Tongue (tissue), 2 donors: Measurements from ENCODE around the gene ACVR1B. TPM values are rescaled to one million over a fixed set of nuclear protein-coding genes. Genes with fewer than 3 reads are reported as not detected.

Experiments used
- DNase-seq: peaks from one replicate; pipeline ENCODE4 v3.0.0-alpha.2; 2015
- total RNA-seq: library from RNA; depleted of rRNA; stranded (reverse); fragments of >200 nt; gene quantifications from one replicate; pipeline ENCODE4 v1.2.3, GENCODE V29; 2014

ACVR1B gene
- total RNA-seq, 1 donor from 2014 or later, result 19.8 TPM

DNA sequence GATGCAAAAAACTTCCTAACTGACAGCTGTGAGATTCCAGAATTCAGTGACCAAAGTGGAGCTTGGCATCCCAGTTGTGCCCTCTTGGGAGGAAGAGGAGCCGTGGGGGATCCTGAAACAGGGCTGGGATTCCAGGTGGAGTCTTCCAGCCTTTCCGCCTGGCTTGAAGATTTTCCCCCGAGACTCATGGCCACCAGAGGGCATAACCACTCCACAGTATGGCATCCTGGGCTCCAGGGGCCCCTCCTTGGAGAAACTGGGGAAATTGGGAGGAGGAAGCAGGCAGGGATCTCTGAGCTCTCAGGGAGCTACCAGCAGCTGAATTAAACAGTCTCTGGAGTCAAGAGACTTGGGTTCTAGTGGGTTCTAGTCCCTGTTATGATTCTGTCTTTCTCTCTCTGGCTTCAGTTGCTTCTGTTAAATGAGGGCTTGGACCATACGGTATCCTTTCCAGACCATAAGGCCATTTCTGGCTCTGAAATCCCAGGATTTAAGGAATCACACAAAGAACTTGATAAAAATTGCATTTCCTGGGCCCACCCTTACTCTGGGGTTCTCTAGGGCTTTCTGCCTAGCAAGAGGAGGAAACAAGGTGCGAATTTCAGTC, 52.6 kb downstream of the ACVR1B start:
- DNase-seq, result peak; percentile 69

DNA sequence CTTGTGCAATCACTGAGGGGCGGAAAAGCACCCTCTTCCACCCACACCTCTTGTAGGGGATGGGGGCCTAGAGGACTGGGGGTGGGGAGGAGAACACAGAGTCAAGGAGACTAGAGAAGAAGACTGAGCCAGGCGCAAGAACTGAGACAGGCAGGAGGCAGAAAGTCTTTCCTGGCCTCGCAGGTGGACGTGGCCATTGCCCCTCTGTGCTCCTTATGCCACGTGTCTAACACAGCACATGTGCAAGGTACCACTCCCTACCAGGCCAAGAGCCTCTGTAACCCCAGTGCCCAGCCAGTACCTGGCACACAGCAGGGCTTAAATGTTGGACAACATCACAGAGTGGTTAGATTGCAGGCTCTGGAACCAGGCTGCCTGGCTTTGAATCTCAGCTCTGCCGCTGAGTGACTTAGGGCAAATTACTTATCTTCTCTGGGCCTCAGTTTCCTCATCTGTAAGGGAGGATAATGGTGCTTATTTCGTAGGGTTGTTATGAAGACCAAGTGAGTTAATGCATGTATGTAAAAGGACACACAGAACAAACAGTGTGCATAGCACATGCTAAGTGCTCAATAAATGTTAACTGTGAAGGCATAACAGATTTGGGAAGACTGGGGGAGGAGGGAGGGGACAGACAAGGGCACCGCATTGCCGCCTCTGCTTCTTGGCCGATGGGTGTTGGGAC, 53.9 kb downstream of the ACVR1B start:
- DNase-seq, result no peak

DNA sequence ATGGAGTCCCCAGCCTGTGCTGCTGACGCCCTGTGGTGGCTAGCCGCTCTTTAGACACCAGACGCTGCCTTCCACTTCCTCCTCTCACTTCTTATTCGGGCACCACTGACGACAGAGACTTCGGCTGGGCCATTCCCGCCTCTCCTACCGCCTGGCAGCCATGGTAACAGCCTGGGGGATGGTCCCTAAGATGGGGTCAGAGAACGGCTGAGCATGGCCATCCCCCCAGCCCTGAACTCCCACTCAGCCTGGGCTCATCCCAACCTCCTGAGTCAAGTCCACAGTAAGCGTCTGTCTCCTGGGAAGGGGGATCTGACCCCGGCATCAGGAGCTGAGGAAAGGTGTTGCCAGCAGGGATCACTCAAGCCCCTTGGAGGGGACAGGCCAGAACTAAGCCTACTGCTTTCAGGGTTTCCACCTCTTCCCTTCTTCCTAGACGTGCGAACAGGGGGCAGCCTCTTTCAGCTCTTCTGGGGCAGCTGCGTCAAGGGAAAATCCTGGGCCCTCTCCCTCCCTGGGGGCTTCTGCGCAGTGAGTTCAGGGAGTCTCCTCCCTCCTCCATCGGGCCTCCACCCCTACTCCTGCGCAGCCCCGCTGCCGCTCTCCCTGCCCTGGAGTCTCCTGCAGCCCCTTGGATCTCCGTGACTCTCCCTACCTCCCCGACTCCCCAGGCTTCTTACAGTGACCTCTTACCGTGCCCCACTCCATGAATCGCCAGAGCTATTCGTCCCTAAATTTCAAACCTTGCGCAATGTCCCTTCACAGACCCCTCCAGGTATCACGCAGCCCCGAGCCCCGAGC, 54.6 kb downstream of the ACVR1B start:
- DNase-seq, result peak; percentile 48

DNA sequence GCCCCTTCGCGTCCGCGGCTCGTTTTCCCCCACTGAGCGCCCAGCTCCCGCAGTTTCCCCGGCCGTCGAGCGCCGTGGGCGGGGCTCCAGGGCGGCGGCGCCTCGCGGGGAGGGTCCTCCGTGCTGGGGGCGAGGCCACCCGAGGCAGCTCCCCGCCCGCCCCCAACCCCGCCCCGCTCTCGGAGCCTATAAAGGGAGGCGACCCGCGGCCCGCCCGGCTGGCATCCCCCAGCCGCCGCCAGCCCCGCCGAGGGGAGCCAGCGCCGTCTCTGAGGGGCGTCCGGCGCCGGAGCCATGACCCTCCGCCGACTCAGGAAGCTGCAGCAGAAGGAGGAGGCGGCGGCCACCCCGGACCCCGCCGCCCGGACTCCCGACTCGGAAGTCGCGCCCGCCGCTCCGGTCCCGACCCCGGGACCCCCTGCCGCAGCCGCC, 55.2 kb downstream of the ACVR1B start, which contains the start of gene TAMALIN:
Gene TAMALIN, plus strand, starts transcription at position 221 of the 432 bp plus-strand sequence. Its CDS starts 74 bp downstream, at position 295.
- DNase-seq, result peak; percentile 90

DNA sequence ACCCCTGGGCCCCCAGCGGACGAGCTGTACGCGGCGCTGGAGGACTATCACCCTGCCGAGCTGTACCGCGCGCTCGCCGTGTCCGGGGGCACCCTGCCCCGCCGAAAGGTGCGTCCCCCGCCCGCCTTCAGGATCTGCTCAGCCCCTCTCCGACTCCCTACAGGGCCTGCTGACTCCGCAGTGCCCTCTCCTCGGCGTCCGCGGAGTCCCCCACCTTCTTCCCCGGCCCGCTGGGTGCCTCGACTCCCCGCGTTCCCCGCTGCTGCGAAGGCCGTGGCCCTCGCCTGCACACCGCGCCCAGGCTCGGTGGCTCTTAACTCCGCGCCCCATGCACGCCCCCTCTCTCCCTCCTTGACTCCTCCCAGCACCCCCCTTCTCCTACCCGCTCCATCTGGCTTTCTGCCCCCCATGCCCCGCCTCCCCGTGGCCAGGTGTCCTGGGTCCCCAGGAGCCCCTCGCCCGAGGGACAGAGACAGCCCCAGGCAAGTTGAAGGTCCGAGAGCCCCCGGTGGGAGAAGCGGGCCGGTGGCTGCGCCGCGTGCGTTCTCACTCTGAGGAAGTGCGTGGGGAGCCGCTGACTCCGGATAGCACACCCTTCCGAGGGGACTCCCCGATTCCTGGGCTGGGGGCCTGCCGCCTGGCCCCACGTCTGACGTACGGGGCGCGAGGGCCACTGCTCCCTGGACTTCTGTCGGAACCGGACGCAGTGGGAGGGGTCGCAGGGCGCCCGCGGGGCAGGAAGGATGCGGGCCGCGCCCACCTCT, 55.8 kb downstream of the ACVR1B start:
- DNase-seq, result peak; percentile 74

DNA sequence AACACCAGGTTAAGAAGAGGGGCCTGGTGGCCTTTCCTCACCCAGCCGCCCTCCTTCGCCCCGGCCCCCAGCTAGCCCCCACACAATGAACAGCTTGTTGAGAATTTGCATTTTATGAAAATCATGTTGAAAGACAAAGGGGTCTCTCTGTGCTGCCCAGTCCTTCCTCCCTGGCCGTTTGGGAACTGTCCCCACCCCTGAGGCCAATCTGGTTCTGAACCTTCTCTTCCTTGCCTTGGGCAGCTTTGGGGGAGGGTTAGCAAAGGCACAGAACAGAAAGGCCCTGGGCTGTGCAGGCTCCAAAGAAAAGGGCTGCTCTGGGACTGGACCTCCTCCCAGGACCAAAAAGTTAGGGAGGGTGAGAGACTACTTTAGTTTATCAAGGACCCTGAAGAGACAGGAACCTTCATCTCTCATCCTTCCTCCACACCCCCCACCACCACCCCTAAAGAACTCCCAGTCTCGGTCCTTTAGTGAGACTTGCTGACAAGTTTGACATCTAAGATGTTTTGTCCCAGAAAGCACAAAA, 56.5 kb downstream of the ACVR1B start:
- no peak for DNase-seq

DNA sequence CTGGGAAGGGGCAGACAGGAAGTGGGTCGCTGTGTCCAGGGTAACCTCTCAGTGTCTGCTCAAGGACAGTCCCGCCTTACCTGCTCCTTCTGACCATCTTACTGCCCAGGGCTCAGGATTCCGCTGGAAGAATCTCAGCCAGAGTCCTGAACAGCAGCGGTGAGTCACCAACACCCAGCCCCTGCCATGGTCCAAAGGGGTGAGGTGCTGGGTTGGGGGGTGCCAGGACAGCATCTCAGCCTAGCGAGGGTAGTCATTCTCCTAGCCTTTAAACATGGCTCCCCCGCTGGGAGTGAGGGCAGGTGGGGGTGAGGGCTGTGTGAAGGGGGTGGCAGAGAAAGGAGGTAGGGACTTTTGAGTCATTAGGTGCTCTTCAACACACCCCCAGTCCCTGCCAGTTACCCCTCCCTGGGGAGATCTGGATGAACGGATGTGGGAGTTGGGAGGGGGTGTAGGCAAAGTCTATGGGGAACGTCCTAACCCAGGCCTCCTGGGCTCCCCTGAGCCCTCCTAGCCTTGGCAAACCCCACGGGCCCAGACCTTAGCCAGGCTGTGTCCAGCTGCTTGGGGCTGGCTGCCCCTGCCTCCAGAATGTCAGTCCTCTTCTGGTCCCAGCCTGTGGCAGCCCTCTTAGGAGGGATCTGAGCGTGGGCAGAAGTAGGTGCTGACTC, 57.7 kb downstream of the ACVR1B start:
- DNase-seq, result no peak

DNA sequence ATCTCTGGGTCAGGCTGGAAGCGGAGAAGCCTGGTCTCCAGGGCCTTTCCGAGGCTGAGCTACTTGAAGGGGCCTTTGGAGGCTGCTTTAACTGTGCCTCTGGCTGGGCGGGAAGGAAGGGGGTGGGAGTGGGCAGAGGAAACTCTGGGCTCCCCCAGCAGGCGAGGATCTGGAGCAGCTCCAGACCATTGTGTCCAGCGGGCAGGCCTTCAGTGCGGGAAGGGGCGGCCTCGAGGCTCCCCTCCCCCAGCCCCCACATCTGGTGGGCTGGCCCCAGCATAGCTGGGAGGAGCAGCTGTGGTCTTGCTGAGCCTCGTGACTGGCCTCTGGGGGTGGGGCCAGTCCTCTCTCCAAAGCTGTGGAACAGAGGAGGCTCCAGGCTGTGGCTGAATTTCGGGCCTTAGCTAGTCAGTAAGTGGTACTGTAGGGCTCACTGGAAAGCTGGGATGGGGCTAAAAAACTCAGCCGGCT, 58.7 kb downstream of the ACVR1B start:
- DNase-seq, result peak; percentile 97

DNA sequence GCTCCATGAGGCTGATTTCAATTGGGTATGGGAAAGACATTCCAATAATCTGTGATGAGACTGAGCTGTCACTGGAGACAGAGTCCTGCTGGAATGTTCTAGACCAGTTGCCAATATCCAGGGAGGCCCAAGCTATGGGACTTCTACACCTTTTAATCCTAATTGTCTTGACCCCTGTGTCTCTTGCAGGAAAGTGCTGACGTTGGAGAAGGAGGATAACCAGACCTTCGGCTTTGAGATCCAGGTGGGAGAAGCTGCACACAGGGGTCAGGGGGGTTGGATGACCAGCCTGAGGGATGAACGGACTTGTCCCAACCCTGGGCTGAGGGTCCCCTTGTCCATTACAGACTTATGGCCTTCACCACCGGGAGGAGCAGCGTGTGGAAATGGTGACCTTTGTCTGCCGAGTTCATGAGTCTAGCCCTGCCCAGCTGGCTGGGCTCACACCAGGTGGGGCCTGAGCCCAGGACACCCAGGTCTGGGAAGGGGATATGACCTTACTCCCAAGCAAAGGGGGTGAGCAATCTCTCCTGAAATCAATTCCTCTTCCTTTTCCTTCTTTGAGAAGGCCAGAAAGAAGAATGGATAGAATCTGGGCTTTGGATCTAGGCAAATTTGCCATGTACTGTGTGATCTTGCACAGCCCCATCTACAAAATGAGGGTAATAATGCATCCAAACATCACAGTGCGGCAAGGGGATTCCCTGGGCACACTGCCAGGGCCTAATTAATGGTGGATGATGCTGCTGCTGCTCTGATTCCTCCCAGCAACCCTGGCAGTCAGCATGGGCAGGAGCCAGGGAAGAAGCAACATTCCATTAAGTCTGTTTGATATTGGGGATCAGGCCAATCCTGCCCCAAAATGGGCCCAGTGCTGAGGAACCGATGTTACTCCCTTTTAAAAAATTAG, 59.4 kb downstream of the ACVR1B start:
- DNase-seq, result no peak

DNA sequence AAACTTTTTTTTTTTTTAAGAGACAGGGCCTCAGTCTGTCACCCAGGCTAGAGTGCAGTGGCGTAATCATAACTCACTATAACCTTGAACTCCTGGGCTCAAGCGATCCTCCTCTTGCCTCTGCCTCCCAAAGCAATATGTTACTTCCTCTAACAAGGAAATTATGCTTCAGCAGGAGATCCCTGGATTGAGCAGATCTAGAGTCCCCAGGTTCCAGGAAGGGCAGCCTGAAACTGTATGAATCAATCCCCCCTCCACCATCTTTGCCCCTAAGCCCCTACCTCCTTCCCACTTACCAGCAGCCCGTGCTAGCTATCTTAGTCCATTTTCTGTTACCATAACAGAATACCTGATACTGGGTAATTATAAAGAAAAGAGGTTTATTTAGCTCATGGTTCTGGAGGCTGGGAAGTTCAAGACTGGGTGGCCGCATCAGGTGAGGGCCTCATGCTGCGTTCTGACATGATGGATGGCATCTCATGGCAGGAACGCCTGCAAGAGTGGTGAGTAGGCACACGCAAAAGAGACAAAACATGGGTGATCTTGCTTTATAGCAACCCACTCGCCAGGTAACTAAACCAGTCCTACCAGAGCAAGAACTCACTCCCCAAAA, 60.2 kb downstream of the ACVR1B start:
- no peak for DNase-seq

DNA sequence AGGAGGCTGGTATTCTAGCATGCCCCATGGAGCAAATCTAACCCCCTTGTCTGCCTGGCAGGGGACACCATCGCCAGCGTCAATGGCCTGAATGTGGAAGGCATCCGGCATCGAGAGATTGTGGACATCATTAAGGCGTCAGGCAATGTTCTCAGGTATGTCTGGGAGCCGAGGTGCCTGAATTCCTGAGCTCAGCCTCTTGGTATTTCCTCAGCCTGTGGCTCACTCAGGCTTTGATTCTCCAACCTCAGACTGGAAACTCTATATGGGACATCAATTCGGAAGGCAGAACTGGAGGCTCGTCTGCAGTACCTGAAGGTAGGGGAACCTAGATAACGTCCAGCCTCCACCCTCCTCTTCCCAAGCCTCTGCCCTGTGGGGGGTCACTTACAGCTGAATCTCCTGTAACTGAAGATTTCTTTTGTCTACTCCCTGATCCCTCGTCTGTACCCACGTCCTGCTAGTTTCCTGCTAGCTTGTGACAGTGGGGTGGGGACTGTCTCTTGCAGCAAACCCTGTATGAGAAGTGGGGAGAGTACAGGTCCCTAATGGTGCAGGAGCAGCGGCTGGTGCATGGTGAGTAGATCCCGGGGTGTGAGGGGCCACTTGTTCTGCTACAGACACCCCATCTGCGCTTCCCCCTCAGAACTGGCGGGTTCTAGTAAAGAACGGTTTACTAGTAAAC, 62.3 kb downstream of the ACVR1B start:
- DNase-seq, result no peak

DNA sequence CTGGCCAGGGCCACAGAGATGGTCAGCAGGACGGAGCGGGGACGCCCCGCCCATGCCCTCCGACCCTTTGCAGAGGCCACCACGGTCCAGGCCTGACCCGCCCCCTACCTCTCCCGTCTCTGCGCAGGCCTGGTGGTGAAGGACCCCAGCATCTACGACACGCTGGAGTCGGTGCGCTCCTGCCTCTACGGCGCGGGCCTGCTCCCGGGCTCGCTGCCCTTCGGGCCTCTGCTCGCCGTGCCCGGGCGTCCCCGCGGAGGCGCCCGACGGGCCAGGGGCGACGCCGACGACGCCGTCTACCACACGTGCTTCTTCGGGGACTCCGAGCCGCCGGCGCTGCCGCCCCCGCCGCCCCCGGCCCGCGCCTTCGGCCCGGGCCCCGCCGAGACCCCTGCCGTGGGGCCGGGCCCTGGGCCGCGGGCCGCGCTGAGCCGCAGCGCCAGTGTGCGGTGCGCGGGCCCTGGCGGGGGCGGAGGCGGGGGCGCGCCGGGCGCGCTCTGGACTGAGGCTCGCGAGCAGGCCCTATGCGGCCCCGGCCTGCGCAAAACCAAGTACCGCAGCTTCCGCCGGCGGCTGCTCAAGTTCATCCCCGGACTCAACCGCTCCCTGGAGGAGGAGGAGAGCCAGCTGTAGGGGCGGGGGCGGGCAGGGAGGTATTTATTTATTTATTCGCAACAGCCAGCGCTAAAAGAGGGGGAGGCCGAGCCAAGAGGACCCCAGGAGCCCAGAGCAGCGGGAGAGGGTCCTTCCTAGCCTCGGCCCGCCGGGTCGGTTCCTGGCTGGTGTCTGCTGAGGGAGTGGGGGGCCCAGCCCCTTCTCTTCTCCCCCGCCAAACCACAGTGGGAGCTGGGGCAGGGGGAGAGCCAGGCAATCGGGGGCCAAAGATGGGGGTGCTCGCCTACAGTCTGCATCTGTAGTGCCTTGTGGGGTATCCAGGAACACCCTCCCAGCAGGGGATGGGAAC, 63.4 kb downstream of the ACVR1B start:
- DNase-seq, result peak; percentile 50

DNA sequence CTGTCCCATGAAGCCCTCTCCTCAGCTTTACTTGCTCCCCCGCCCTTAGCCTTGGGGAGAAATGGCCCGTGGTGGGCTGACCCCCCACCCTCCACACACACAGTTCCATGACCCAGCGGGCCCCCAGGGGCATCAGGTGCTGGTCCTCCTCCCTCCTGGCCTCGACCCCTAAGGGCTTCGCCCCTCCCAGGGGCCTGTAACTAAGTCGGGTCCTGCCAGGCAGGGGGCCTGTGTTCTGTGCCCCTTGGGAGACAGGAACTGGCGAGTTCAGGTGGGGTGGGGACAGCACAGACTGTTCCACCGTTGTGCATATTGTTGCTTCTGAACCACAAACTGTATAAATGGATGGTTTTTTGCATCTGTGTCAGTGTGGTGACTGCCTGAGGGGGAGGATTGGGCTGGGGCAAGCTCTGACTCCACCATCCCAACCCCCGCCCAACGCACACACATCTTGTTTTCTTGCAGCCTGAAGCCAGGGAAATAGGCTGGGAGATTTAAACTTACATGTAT, 64.1 kb downstream of the ACVR1B start:
- DNase-seq, result peak; percentile 63

DNA sequence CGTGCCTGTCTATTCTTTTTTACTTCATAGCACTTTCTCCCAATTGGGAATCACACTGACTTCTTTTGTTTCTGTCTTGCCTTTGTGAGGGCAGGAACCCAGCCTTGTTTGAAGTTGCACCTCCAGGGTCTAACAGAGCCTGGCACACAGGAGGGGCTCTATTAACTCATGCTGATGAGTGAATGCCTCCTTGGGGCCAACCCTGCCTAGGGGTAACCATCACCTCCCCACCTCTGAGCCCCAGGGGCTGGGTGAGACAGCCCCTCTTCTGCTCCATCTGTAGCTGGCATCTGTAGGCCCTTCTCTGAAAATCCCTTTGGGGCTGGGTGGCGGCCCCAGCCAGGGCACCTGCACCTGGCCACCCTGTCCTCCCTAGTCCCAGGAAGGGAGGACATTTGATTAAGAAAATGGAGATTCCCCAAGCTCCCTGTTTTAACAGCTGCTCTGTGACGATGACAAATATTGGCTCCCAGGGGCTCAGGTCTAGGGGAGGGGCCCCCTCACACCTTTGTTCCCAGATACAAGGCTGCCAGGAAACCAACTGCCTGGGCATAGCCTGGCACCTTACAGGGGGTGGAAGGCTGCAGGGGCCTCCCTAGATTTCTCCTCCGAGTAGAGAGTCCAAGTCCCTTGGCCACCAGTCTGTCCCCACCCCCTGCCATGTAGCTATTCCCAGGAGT, 67.1 kb downstream of the ACVR1B start:
- no peak for DNase-seq

DNA sequence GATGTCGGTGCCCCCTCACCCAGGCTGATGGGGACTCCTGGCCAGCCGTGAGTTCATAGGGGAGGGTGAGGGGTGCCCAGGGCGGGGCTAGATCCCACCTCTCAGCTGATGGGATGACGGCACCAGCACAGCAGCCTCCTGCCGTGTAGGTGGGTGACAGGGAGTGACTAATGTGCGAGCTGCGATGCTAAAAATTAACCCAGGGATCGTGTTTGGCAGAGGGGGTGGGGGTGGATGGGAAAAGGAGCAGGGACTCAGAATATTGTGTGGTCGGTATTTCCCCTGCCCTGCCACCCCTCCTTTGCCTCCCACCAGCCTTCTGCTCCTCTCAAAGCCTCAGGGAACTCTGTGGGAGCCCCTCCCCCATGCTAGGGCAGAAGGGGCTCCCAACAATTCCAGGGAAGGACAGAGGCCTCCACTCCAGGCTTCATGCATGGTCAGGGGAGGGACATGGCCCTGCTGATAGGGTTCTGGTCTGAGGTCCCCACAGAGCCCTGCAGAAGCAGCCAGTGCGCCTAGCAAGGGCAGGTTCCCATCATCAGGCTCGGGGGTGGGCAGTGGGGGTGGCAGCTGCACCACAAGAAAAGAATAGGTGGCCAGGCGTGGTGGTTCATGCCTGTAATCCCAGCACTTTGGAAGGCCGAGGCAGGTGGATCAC, 67.7 kb downstream of the ACVR1B start:
- no peak for DNase-seq

DNA sequence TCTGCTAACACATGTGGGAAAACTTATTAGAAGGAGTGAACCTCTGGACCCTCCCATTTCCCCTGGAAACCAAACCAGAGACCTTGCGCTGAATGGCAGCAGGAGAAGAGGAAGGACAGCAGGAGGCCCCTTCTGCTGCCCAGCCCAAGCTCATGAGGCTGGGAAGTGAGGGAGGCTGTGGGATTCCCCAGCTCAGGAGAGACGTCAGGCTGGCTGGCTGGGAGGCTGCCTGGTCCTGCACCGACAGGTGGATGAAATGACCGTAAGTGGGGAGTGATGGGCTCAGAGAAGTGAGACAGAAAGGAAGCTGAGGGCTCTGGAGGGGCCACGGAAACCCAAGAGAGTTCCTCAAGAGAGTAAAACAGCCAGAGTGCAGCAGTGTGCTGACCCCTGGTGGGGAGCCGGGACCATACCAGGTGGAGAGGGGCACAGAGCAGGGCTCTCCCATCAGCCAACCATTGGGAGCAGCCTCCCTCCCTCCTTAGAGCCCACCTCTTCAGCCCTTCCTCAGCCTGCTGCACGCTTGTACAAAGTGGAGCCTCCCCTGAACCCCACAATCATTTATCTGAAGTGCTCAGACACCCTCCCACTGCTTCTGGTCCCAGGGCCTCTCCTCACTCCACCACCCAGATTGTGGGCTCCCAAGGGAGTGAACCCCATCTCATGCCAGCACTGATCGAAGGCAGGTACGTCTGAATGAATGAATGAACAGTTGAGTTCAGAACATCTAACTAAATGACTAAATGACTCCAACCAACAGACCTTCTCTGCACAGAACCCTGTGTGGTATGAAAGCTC, 69.2 kb downstream of the ACVR1B start:
- DNase-seq, result peak; percentile 81
